IMR-90 (cell line): Measurements from ENCODE around the gene LSM7. TPM values are rescaled to one million over a fixed set of nuclear protein-coding genes. Genes with fewer than 3 reads are reported as not detected.

Source experiments
- ATAC-seq: fragments of 200-7000 bp; cut with Tn5 transposase; 2 replicates; pipeline ENCODE4 v1.9.1; 2020; ENCODE audit warnings: low read depth, mild to moderate bottlenecking, moderate library complexity
- BruUV-seq: library from RNA; stranded (reverse); fragments of 400-500 nt; replicated peaks from 2 replicates; lab custom pipeline; 2021; lab: Mats Ljungman, UMichigan
- CTCF ChIA-PET: fragments of 300-600 bp; formaldehyde crosslinking; extraction: SDS; loops from one replicate; lab custom pipeline; 2021; ENCODE audit warnings: antibody characterized with exemption; lab: Yijun Ruan, JAX
- POLR2A ChIA-PET: fragments of 300-600 bp; sonication (Branson Sonifier 250); formaldehyde crosslinking; loops from one replicate; lab custom pipeline; 2022; ENCODE audit warnings: antibody characterized with exemption; ENCODE audit not compliant: unreplicated experiment; lab: Charles Lee
- DNase-seq: peaks from one replicate; pipeline ENCODE4 v3.0.0; 2013
- H2AFZ ChIP-seq: replicated peaks from 2 replicates; pipeline ENCODE3; 2013; ENCODE audit warnings: low read length, mild to moderate bottlenecking; ENCODE audit not compliant: poor library complexity
- H2AK5ac ChIP-seq: 2 replicates; pipeline ENCODE4 v1.6.1; 2013; ENCODE audit warnings: low read depth, low read length, inconsistent platforms
- H2AK9ac ChIP-seq: replicated peaks from 2 replicates; pipeline ENCODE3; 2013; ENCODE audit warnings: mild to moderate bottlenecking, low read depth, low read length, moderate library complexity; ENCODE audit not compliant: poor library complexity
- H2BK120ac ChIP-seq: 2 replicates; pipeline ENCODE4 v1.6.1; 2013; ENCODE audit warnings: low read depth, low read length, inconsistent platforms
- H2BK15ac ChIP-seq: 3 replicates; pipeline ENCODE4 v1.6.1; 2013; ENCODE audit warnings: low read depth, low read length, inconsistent platforms
- H2BK20ac ChIP-seq: 2 replicates; pipeline ENCODE4 v1.6.1; 2013; ENCODE audit warnings: low read depth, mild to moderate bottlenecking, inconsistent platforms, low read length, moderate library complexity
- H2BK5ac ChIP-seq: 2 replicates; pipeline ENCODE4 v1.6.1; 2013; ENCODE audit warnings: mild to moderate bottlenecking, low read depth, low read length, inconsistent platforms; ENCODE audit not compliant: poor library complexity, severe bottlenecking
- H3K14ac ChIP-seq: replicated peaks from 2 replicates; pipeline ENCODE4 v1.6.1; 2013; ENCODE audit warnings: low read depth, low read length, inconsistent platforms
- H3K18ac ChIP-seq: 2 replicates; pipeline ENCODE4 v1.6.1; 2013; ENCODE audit warnings: low read depth, low read length, control low read depth
- H3K23ac ChIP-seq: 2 replicates; pipeline ENCODE4 v1.6.1; 2013; ENCODE audit warnings: low read depth, low read length, inconsistent platforms
- H3K27ac ChIP-seq: 2 replicates; pipeline ENCODE4 v1.5.1; 2013; ENCODE audit warnings: mild to moderate bottlenecking, control low read depth, low read length; ENCODE audit not compliant: insufficient read depth
- H3K27me3 ChIP-seq: 2 replicates; pipeline ENCODE4 v1.6.1; 2013; ENCODE audit warnings: low read length; ENCODE audit not compliant: control insufficient read depth, insufficient read depth
- H3K36me3 ChIP-seq: 2 replicates; pipeline ENCODE4 v1.6.1; 2013; ENCODE audit warnings: low read length, mixed read lengths; ENCODE audit not compliant: control insufficient read depth, insufficient read depth
- H3K4ac ChIP-seq: 2 replicates; pipeline ENCODE4 v1.6.1; 2013; ENCODE audit warnings: low read depth, low read length, inconsistent platforms
- H3K4me1 ChIP-seq: 2 replicates; pipeline ENCODE4 v1.6.1; 2013; ENCODE audit warnings: low read length, mixed read lengths; ENCODE audit not compliant: control insufficient read depth, insufficient read depth
- H3K4me2 ChIP-seq: 2 replicates; pipeline ENCODE4 v1.6.1; 2013; ENCODE audit warnings: low read depth, mild to moderate bottlenecking, control low read depth, low read length, moderate library complexity
- H3K4me3 ChIP-seq: 2 replicates; pipeline ENCODE4 v1.5.1; 2013; ENCODE audit warnings: low read depth, mild to moderate bottlenecking, control low read depth, low read length, moderate library complexity; ENCODE audit not compliant: insufficient read depth
- H3K56ac ChIP-seq: 2 replicates; pipeline ENCODE4 v1.6.1; 2013; ENCODE audit warnings: low read length, inconsistent platforms; ENCODE audit not compliant: insufficient read depth; ENCODE audit errors: extremely low read depth
- H3K79me1 ChIP-seq, 2 experiments: 2 replicates each; pipeline ENCODE4 v1.6.1; 2013; ENCODE audit warnings: low read length in 2 of 2, inconsistent platforms in 1 of 2, low read depth in 1 of 2
- H3K9ac ChIP-seq: 2 replicates; pipeline ENCODE4 v1.6.1; 2013; ENCODE audit warnings: low read depth, low read length, control low read depth
- H3K9me1 ChIP-seq: 2 replicates; pipeline ENCODE4 v1.6.1; 2013; ENCODE audit warnings: low read length, inconsistent platforms; ENCODE audit not compliant: insufficient read depth
- H3K9me3 ChIP-seq: 2 replicates; pipeline ENCODE4 v1.6.1; 2013; ENCODE audit warnings: low read length; ENCODE audit not compliant: control insufficient read depth, insufficient read depth
- H4K20me1 ChIP-seq: 2 replicates; pipeline ENCODE4 v1.6.1; 2013; ENCODE audit warnings: low read length, inconsistent platforms; ENCODE audit not compliant: insufficient read depth
- H4K5ac ChIP-seq: 2 replicates; pipeline ENCODE4 v1.6.1; 2013; ENCODE audit warnings: mild to moderate bottlenecking, low read depth, low read length, control low read depth
- H4K8ac ChIP-seq, 2 experiments: 2 replicates each; pipeline ENCODE4 v1.6.1; 2013; ENCODE audit warnings: low read depth in 2 of 2, low read length in 2 of 2, control low read depth in 1 of 2, inconsistent platforms in 1 of 2
- H4K91ac ChIP-seq: 2 replicates; pipeline ENCODE4 v1.6.1; 2013; ENCODE audit warnings: low read depth, low read length, inconsistent platforms; ENCODE audit not compliant: insufficient read depth
- BHLHE40 ChIP-seq: fragments of 150-350 bp; IDR thresholded peaks from 2 replicates; pipeline ENCODE4 v1.6.1; 2016; ENCODE audit warnings: mild to moderate bottlenecking, low read depth, low read length
- CEBPB ChIP-seq: IDR thresholded peaks from 2 replicates; pipeline ENCODE4 v1.6.1; 2012; ENCODE audit warnings: low read depth, low read length, improper control_type of control experiment
- CHD1 ChIP-seq: IDR thresholded peaks from 2 replicates; pipeline ENCODE4 v1.6.1; 2012; ENCODE audit warnings: low read depth, low read length, improper control_type of control experiment
- FOS ChIP-seq: fragments of 150-350 bp; IDR thresholded peaks from 2 replicates; pipeline ENCODE4 v1.6.1; 2016; ENCODE audit warnings: low read depth, low read length
- MAFK ChIP-seq: IDR thresholded peaks from 2 replicates; pipeline ENCODE4 v1.6.1; 2012; ENCODE audit warnings: low read depth, low read length, improper control_type of control experiment
- MAZ ChIP-seq: IDR thresholded peaks from 2 replicates; pipeline ENCODE4 v1.6.1; 2012; ENCODE audit warnings: low read depth, mild to moderate bottlenecking, low read length, improper control_type of control experiment, moderate library complexity, borderline replicate concordance
- MXI1 ChIP-seq: IDR thresholded peaks from 2 replicates; pipeline ENCODE4 v1.6.1; 2012; ENCODE audit warnings: low read depth, mild to moderate bottlenecking, low read length, moderate library complexity, borderline replicate concordance
- NFE2L2 ChIP-seq: fragments of 150-350 bp; IDR thresholded peaks from 2 replicates; pipeline ENCODE4 v1.6.1; 2016; ENCODE audit warnings: low read depth, mild to moderate bottlenecking, low read length
- POLR2A ChIP-seq: IDR thresholded peaks from 2 replicates; pipeline ENCODE4 v1.6.1; 2012; ENCODE audit warnings: mild to moderate bottlenecking, low read depth, low read length
- RAD21 ChIP-seq: IDR thresholded peaks from 2 replicates; pipeline ENCODE4 v1.6.1; 2012; ENCODE audit warnings: low read length, improper control_type of control experiment
- RCOR1 ChIP-seq: IDR thresholded peaks from 2 replicates; pipeline ENCODE4 v1.6.1; 2012; ENCODE audit warnings: mild to moderate bottlenecking, low read length, improper control_type of control experiment; ENCODE audit not compliant: insufficient replicate concordance
- RFX5 ChIP-seq: IDR thresholded peaks from 2 replicates; pipeline ENCODE4 v1.8.0; 2012; ENCODE audit warnings: low read depth, mild to moderate bottlenecking, low read length, moderate library complexity
- SMC3 ChIP-seq: fragments of 150-350 bp; IDR thresholded peaks from 2 replicates; pipeline ENCODE4 v1.6.1; 2016; ENCODE audit warnings: low read depth, mild to moderate bottlenecking, antibody characterized with exemption, low read length, moderate library complexity
- WGBS, 2 experiments: methylation state at CpG; one replicate each; pipeline versions ENCODE4 v1.1.5 to v1.1.7; 2013; ENCODE audit warnings: missing lambda C conversion rate in 2 of 2; ENCODE audit not compliant: insufficient read length in 1 of 2; ENCODE audit errors: extremely low coverage in 2 of 2; 5-methylcytosine and 5-hydroxymethylcytosine counted together
- dilution Hi-C: fragments of 300-500 bp; cut with HindIII; formaldehyde crosslinking; loops from one replicate; pipeline ENCODE4 v1.14.3; 2018; ENCODE audit warnings: low sequenced_read_pairs; ENCODE audit not compliant: unreplicated experiment
- in situ Hi-C: fragments of 300-500 bp; cut with MboI; formaldehyde crosslinking; loops from 3 replicates; pipeline ENCODE4 v1.14.3; 2019; ENCODE audit warnings: low sequenced_read_pairs, inconsistent platforms, mixed read lengths
- intact Hi-C: fragments of 100-400 bp; cut with micrococcal nuclease; formaldehyde crosslinking; loops from 2 replicates; pipeline ENCODE4 v1.10.0; 2022
- polyA plus RNA-seq, 3 experiments: library from polyadenylated mRNA; depleted of rRNA; stranded (reverse); fragments of >200 nt; gene quantifications; 2 replicates each; pipeline ENCODE4 v1.2.3, GENCODE V29; 2012; ENCODE audit warnings: low replicate concordance in 1 of 3
- total RNA-seq: library from RNA; depleted of rRNA; stranded (reverse); fragments of >200 nt; gene quantifications from 2 replicates; pipeline ENCODE4 v1.2.3, GENCODE V29; 2012
- TF ChIP-seq, protein P1 (sequence below): fragments of 150-350 bp; IDR thresholded peaks from 2 replicates; pipeline ENCODE4 v1.6.1; 2016; ENCODE audit warnings: low read depth, mild to moderate bottlenecking, low read length, moderate library complexity, borderline replicate concordance
- TF ChIP-seq, protein P2 (sequence below): conservative IDR thresholded peaks from 2 replicates; pipeline ENCODE4 v1.5.1; 2012; ENCODE audit warnings: mild to moderate bottlenecking, low read depth, low read length, improper control_type of control experiment
- TF ChIP-seq, protein P3 (sequence below): fragments of 150-350 bp; IDR thresholded peaks from 2 replicates; pipeline ENCODE4 v1.6.1; 2017; ENCODE audit warnings: mild to moderate bottlenecking, antibody characterized with exemption, low read length, low read depth

LSM7 gene
- total and polyA plus RNA-seq, 2 of the 4 experiments (the other 2 are of a cell fraction) = 145 to 708 TPM

DNA sequence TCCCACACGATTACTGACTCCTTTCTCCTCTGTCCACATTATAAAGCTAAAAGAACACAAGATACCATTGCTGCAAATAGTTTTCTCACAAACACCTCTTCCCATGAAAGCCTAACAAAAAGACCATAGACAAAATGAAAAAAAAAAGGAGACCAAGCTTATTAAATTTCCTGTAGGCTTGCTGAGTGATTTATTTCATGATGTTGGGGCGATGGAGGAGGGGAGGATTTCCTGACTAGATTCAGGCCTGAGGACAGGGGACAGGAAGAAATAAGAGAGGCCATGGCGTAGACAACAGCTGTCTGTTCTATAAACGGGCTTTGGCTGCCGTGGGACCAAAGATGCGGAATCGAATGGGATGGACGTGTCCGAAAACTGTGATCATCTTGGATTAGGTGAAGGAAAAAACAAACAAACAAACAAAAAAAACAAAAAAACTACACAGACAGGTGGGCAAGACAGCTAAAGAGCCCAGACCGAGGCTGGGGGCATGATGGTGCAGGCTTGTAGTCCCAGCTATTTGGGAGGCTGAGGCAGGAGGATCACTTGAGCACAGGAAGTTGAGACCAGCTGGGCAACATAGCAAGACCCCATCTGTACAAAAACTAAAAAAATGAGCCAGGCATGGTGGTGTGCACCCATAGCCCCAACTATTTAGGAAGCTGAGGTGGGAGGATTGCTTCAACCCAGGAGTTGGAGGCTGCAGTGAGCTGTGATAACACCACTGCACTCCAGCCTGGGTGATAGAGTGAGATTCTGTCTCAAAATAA, 37.0 kb upstream of the LSM7 start:
- 0 out of 2 replicates have a peak, but pooled peaks cover 2% of the 10 kb centered on the region for H3K9me1 ChIP-seq
- POLR2A ChIA-PET = no interaction called here
- H3K4me2 ChIP-seq = no peak overlapping the region
- no peak overlapping the region for H2AK9ac ChIP-seq
- peaks cover 23% of the 10 kb centered on the region for H3K27me3 ChIP-seq
- H2BK15ac ChIP-seq = no peak overlapping the region
- H3K4me1 ChIP-seq = no peaks in the 10 kb centered on the region
- H3K14ac ChIP-seq = no peak overlapping the region
- CTCF ChIA-PET = no interaction called here
- in situ Hi-C loops (no loop called here), dilution Hi-C loops (no loop called here), intact Hi-C loops (no loop called here)
- H3K18ac ChIP-seq = no peak overlapping the region
- no peaks in the 10 kb centered on the region for H3K79me1 ChIP-seq
- H4K8ac ChIP-seq = no peak overlapping the region
- no peak overlapping the region for H4K5ac ChIP-seq
- H3K4me3 ChIP-seq = no peak overlapping the region
- no peak overlapping the region for H3K56ac ChIP-seq
- WGBS, 2 experiments = 27% methylated on average over 2 of the region's 10 CpGs; no CpG with 5 or more reads in 1 of the 2 experiments
- H3K4ac ChIP-seq = no peak overlapping the region
- no peak overlapping the region for H4K91ac ChIP-seq
- H2BK120ac ChIP-seq = no peak overlapping the region
- H2AK5ac ChIP-seq = no peak overlapping the region
- H3K36me3 ChIP-seq = no peaks in the 10 kb centered on the region
- no peak for ATAC-seq
- TF ChIP-seq, protein P1, sequence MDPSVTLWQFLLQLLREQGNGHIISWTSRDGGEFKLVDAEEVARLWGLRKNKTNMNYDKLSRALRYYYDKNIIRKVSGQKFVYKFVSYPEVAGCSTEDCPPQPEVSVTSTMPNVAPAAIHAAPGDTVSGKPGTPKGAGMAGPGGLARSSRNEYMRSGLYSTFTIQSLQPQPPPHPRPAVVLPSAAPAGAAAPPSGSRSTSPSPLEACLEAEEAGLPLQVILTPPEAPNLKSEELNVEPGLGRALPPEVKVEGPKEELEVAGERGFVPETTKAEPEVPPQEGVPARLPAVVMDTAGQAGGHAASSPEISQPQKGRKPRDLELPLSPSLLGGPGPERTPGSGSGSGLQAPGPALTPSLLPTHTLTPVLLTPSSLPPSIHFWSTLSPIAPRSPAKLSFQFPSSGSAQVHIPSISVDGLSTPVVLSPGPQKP = no peak
- TF ChIP-seq FOS = no peak
- no peak for TF ChIP-seq CHD1
- no peak for TF ChIP-seq MXI1
- no peak for TF ChIP-seq MAFK
- TF ChIP-seq NFE2L2 = no peak
- TF ChIP-seq BHLHE40 = no peak
- no peak for TF ChIP-seq MAZ
- TF ChIP-seq, protein P2, sequence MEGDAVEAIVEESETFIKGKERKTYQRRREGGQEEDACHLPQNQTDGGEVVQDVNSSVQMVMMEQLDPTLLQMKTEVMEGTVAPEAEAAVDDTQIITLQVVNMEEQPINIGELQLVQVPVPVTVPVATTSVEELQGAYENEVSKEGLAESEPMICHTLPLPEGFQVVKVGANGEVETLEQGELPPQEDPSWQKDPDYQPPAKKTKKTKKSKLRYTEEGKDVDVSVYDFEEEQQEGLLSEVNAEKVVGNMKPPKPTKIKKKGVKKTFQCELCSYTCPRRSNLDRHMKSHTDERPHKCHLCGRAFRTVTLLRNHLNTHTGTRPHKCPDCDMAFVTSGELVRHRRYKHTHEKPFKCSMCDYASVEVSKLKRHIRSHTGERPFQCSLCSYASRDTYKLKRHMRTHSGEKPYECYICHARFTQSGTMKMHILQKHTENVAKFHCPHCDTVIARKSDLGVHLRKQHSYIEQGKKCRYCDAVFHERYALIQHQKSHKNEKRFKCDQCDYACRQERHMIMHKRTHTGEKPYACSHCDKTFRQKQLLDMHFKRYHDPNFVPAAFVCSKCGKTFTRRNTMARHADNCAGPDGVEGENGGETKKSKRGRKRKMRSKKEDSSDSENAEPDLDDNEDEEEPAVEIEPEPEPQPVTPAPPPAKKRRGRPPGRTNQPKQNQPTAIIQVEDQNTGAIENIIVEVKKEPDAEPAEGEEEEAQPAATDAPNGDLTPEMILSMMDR = no peak
- no peak for TF ChIP-seq RCOR1
- TF ChIP-seq RFX5 = no peak
- no peak for TF ChIP-seq POLR2A
- TF ChIP-seq RAD21 = no peak
- no peak for TF ChIP-seq SMC3
- TF ChIP-seq, protein P3, sequence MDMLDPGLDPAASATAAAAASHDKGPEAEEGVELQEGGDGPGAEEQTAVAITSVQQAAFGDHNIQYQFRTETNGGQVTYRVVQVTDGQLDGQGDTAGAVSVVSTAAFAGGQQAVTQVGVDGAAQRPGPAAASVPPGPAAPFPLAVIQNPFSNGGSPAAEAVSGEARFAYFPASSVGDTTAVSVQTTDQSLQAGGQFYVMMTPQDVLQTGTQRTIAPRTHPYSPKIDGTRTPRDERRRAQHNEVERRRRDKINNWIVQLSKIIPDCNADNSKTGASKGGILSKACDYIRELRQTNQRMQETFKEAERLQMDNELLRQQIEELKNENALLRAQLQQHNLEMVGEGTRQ = no peak
- TF ChIP-seq CEBPB = no peak
- no peak overlapping the region for H3K9ac ChIP-seq
- no peak overlapping the region for H3K23ac ChIP-seq
- H4K20me1 ChIP-seq = no peaks in the 10 kb centered on the region
- no peak for DNase-seq
- no peak overlapping the region for H2BK20ac ChIP-seq
- H3K27ac ChIP-seq = no peak overlapping the region
- no peak overlapping the region for H2AFZ ChIP-seq
- H2BK5ac ChIP-seq = no peak overlapping the region
- H3K9me3 ChIP-seq = peaks cover 4% of the 10 kb centered on the region
- no TSS peak for BruUV-seq
